HFFc6 (cell line): Measurements from ENCODE around the gene RAD51B. TPM values are rescaled to one million over a fixed set of nuclear protein-coding genes. Genes with fewer than 3 reads are reported as not detected.
A peak's percentile ranks its signal among the peaks of the same experiment; 100 is the strongest.

Experiments
- DNase-seq: peaks from one replicate; pipeline ENCODE4 v3.0.0-alpha.2; 2018
- H3K27ac Mint-ChIP-seq: 2 replicates; pipeline ENCODE4 v1.8.0; 2020; ENCODE audit warnings: mild to moderate bottlenecking, mixed read lengths
- H3K27me3 Mint-ChIP-seq: 2 replicates; pipeline ENCODE4 v1.8.0; 2021; ENCODE audit warnings: mild to moderate bottlenecking, moderate library complexity, mixed read lengths; ENCODE audit not compliant: insufficient read depth
- H3K36me3 Mint-ChIP-seq: 2 replicates; pipeline ENCODE4 v1.8.0; 2021; ENCODE audit warnings: low read depth, mixed read lengths
- H3K4me1 Mint-ChIP-seq: 2 replicates; pipeline ENCODE4 v1.8.0; 2020; ENCODE audit warnings: low read depth, mixed read lengths
- H3K4me3 Mint-ChIP-seq: 2 replicates; pipeline ENCODE4 v1.8.0; 2020; ENCODE audit warnings: mild to moderate bottlenecking, moderate library complexity, mixed read lengths
- H3K9me3 Mint-ChIP-seq: 2 replicates; pipeline ENCODE4 v1.8.0; 2020; ENCODE audit warnings: mild to moderate bottlenecking, mixed read lengths
- CTCF ChIP-seq: fragments of 200-600 bp; sonication (generic); IDR thresholded peaks from 2 replicates; pipeline ENCODE4 v1.5.0; 2021; ENCODE audit warnings: antibody characterized with exemption, mild to moderate bottlenecking
- total RNA-seq, 6 experiments: library from RNA; stranded (reverse); fragmentation: NEBNext Ultra II Directional; extraction: Animal tissue kit (Norgen Biotek cat#: 25700); gene quantifications; 2 replicates in 1 of 6; 3 replicates in 5 of 6; pipeline ENCODE4 v1.2.3, GENCODE V29; 2021

RAD51B gene
- total RNA-seq, 6 experiments from 2014 or later, result 7.1 to 12.4 (median 9.6) TPM

DNA sequence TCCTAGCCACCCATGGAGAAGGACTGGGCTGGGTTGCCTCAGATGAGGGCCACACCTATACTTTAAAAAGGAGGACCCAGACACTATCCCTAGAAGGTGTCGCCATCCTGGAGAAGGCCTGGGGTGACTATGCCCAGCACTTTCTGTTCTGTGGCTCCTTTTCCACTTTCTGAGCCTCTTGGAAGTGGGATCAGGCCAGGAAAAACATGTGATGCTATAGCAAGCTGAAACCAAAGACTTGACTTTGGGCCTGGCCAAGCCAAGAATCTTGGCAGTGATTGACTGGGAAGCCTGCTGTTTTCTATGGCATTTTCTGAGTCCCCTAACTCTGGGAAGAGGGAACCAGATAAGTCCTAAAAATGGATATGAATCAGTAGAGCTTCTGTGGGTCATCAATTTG, 641.0 kb downstream of the RAD51B start:
- Mint-ChIP-seq H3K4me3 (no peak overlapping the region), H3K27ac (no peak overlapping the region), H3K27me3 (peaks cover 2% of the 10 kb centered on the region; the same call in 1 of the 2 replicates), H3K36me3 (no peaks in the 10 kb centered on the region), H3K9me3 (no peaks in the 10 kb centered on the region), H3K4me1 (peaks cover 54% of the 10 kb centered on the region)
- DNase-seq, result no peak
- no peak for TF ChIP-seq CTCF

GRCh38 chr14:68461086-68461485, 641.5 kb downstream of the RAD51B start:
- DNase-seq, result no peak

DNA sequence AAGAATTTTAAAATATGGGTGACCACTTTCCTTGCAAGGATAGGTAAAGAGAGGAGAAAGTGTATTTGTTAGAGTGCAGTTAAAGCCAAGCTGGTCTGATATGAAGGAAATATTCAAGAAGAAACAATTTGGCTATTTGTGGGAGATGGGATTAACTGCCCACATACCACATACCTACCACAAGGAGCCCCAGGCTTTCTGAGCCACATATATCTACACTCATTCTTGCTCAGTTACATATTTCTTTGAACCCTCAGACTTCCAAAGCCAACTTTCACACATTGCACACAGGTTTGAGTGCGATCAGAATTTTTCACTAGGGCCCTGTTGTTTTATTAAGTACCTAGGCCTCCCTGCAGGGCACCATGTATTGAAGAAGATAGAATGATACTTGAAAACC, 643.1 kb downstream of the RAD51B start:
- Mint-ChIP-seq H3K9me3 (no peaks in the 10 kb centered on the region), H3K27ac (no peak overlapping the region; the same call in 1 of the 2 replicates), H3K4me3 (no peak overlapping the region), H3K27me3 (peaks cover 2% of the 10 kb centered on the region; the same call in 1 of the 2 replicates), H3K36me3 (no peaks in the 10 kb centered on the region), H3K4me1 (peaks cover 74% of the 10 kb centered on the region)
- peak; percentile 68 for TF ChIP-seq CTCF
- DNase-seq, result peak; percentile 22

More at GRCh38 chr14:68461086-68461485, 641.5 kb downstream of the RAD51B start:
- Mint-ChIP-seq H3K4me1 (peaks cover 58% of the 10 kb centered on the region), H3K27ac (no peak overlapping the region), H3K9me3 (no peaks in the 10 kb centered on the region), H3K4me3 (no peak overlapping the region), H3K27me3 (peaks cover 2% of the 10 kb centered on the region; the same call in 1 of the 2 replicates), H3K36me3 (no peaks in the 10 kb centered on the region)
- TF ChIP-seq CTCF, result no peak

DNA sequence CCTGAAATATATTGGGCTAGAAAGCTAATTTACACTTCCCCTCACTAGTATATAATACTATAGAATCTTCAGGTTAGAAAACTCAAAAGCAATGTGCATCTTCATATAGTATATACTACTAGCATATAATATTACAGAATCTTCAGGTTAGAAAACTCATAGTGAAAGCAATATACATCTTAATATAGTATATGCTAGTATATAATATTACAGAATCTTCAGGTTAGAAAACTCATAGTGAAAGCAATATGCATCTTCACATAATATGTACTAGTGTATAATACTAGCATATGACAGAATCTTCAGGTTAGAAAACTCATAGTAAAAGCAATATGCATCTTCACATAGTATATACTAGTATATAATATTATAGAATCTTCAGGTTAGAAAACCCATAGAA, 643.7 kb downstream of the RAD51B start:
- H3K36me3 Mint-ChIP-seq, result no peaks in the 10 kb centered on the region
- H3K4me1 Mint-ChIP-seq, result peaks cover 77% of the 10 kb centered on the region
- H3K27me3 Mint-ChIP-seq, result peaks cover 2% of the 10 kb centered on the region; the same call in 1 of the 2 replicates
- no peak for DNase-seq
- no peak for TF ChIP-seq CTCF
- H3K4me3 Mint-ChIP-seq, result no peak overlapping the region
- H3K27ac Mint-ChIP-seq, result no peak overlapping the region
- H3K9me3 Mint-ChIP-seq, result no peaks in the 10 kb centered on the region

DNA sequence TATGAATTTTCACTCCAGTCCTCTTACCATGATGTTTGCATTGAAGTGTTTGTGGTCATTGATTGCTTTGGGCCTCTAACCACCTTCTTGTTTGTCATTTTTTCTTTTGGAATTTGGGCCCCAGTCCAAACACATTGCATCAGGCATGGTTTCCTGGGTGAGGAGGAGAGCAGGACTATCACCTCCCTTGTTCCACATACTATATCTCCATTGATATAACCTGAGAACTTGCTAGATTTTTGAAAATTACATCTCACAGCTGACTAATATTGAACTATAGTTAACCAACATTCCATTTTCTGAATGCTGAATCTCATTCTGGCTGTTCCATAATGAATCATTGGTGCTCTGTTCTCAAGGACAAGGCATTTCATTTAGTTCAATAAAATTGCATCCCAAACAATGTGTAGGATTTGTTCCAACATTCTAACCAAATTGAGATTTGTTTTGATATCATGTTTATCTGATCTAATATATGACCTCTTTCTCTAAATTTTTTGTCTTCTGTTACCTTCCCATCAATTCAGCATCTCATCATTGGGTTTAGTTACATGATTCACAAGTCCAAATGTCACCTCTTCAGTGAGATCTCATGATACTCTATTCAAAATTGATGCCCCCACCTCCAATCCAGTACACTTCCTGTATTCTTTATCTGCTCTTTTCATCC, 644.3 kb downstream of the RAD51B start:
- Mint-ChIP-seq H3K4me3 (no peak overlapping the region), H3K4me1 (peaks cover 77% of the 10 kb centered on the region), H3K27me3 (peaks cover 2% of the 10 kb centered on the region; the same call in 1 of the 2 replicates), H3K36me3 (no peaks in the 10 kb centered on the region), H3K9me3 (no peaks in the 10 kb centered on the region), H3K27ac (peak overlapping the region; percentile 67; the same call in 1 of the 2 replicates)
- no peak for TF ChIP-seq CTCF
- no peak for DNase-seq
